WERI-Rb-1 (cell line): ENCODE measurements around the gene EVA1A.

Experiments
- DNase-seq: peaks from one replicate; pipeline ENCODE4 v3.0.0-alpha.2; 2020
- H3K27ac ChIP-seq: fragments of 250-450 bp; sonication (Bioruptor Pico); 2 replicates; pipeline ENCODE4 v1.5.1; 2020; ENCODE audit warnings: mild to moderate bottlenecking, moderate library complexity
- H3K27me3 ChIP-seq: fragments of 250-450 bp; sonication (Bioruptor Pico); 2 replicates; pipeline ENCODE4 v1.5.1; 2021; ENCODE audit warnings: mild to moderate bottlenecking, low read depth, moderate library complexity; ENCODE audit not compliant: insufficient read depth, severe bottlenecking
- H3K36me3 ChIP-seq: fragments of 250-450 bp; sonication (Bioruptor Pico); 2 replicates; pipeline ENCODE4 v1.5.1; 2020; ENCODE audit warnings: mild to moderate bottlenecking, moderate library complexity
- H3K4me3 ChIP-seq: 2 replicates; pipeline ENCODE4 v1.5.1; 2011; ENCODE audit warnings: low read depth, mild to moderate bottlenecking, control low read depth, low read length
- H3K9me3 ChIP-seq: fragments of 250-450 bp; sonication (Bioruptor Pico); 2 replicates; pipeline ENCODE4 v1.5.1; 2021; ENCODE audit warnings: mild to moderate bottlenecking, moderate library complexity; ENCODE audit not compliant: severe bottlenecking
- CTCF ChIP-seq: IDR thresholded peaks from 2 replicates; pipeline ENCODE4 v1.5.1; 2011; ENCODE audit warnings: low read depth, mild to moderate bottlenecking, control low read depth, inconsistent platforms, low read length

The EVA1A gene

GRCh38 chr2:75462721-75463120, 98.0 kb downstream of the EVA1A start:
- no peak overlapping the region for H3K27ac ChIP-seq
- H3K4me3 ChIP-seq, result no peak overlapping the region
- H3K9me3 ChIP-seq, result peaks cover 3% of the 10 kb centered on the region
- no peak for TF ChIP-seq CTCF
- peak; percentile 12 for DNase-seq
- H3K27me3 ChIP-seq, result peaks cover 46% of the 10 kb centered on the region
- no peaks in the 10 kb centered on the region for H3K36me3 ChIP-seq

GRCh38 chr2:75462206-75462605, 98.5 kb downstream of the EVA1A start:
- no peak for DNase-seq
- no peak overlapping the region for H3K4me3 ChIP-seq
- no peak for TF ChIP-seq CTCF

GRCh38 chr2:75460630-75461029, 100.1 kb downstream of the EVA1A start:
- TF ChIP-seq CTCF, result no peak
- DNase-seq, result no peak
- Histone ChIP-seq H3K27me3 (peaks cover 50% of the 10 kb centered on the region), H3K27ac (no peak overlapping the region), H3K4me3 (no peak overlapping the region), H3K36me3 (no peaks in the 10 kb centered on the region), H3K9me3 (peaks cover 3% of the 10 kb centered on the region)

More at GRCh38 chr2:75462206-75462605, 98.5 kb downstream of the EVA1A start:
- H3K27me3 ChIP-seq, result peaks cover 44% of the 10 kb centered on the region
- no peak overlapping the region for H3K27ac ChIP-seq
- H3K9me3 ChIP-seq, result peaks cover 3% of the 10 kb centered on the region
- no peaks in the 10 kb centered on the region for H3K36me3 ChIP-seq

GRCh38 chr2:75459565-75460310, 101.0 kb downstream of the EVA1A start:
- no peak for DNase-seq
- Histone ChIP-seq H3K4me3 (no peak overlapping the region), H3K36me3 (no peaks in the 10 kb centered on the region), H3K9me3 (peaks cover 3% of the 10 kb centered on the region), H3K27me3 (peaks cover 47% of the 10 kb centered on the region), H3K27ac (no peak overlapping the region)
- no peak for TF ChIP-seq CTCF

- no peak overlapping the region for H3K27ac ChIP-seq
- DNase-seq, result no peak
- TF ChIP-seq CTCF, result no peak
- peaks cover 49% of the 10 kb centered on the region for H3K27me3 ChIP-seq
- no peak overlapping the region for H3K4me3 ChIP-seq
- H3K36me3 ChIP-seq, result no peaks in the 10 kb centered on the region
- peaks cover 3% of the 10 kb centered on the region for H3K9me3 ChIP-seq
These were observed 102.5 kb downstream of the EVA1A start for GRCh38 chr2:75458201-75458600.

- H3K27me3 ChIP-seq, result peaks cover 59% of the 10 kb centered on the region
- peaks cover 3% of the 10 kb centered on the region for H3K9me3 ChIP-seq
- no peak for TF ChIP-seq CTCF
- no peak overlapping the region for H3K27ac ChIP-seq
- H3K36me3 ChIP-seq, result no peaks in the 10 kb centered on the region
- no peak for DNase-seq
- no peak overlapping the region for H3K4me3 ChIP-seq
These were observed 103.9 kb downstream of the EVA1A start for GRCh38 chr2:75456825-75457224.
